Posterior cingulate gyrus (tissue), 11 donors: ENCODE measurements around the gene FGF14.
"Not testable (repeated sequence)": the region's sequence is repeated elsewhere in the genome, so short reads cannot be mapped to it uniquely, and the experiment has no call there.

Experiments used
- DNase-seq, 10 donors: peaks; one replicate each; pipeline versions ENCODE4 v3.0.0 to v3.0.0-alpha.2; 2020 to 2021; ENCODE audit warnings: mixed read lengths in 3 of 10
- intact Hi-C: fragments of 100-400 bp; cut with DNase I; formaldehyde crosslinking; loops from one replicate; pipeline ENCODE4 v1.15.1; 2023

The FGF14 gene

GRCh38 chr13:102071711-102072110 lies 330.1 kb downstream of the FGF14 start:
- no peak for DNase-seq
- intact Hi-C loops, result no loop called here

DNA sequence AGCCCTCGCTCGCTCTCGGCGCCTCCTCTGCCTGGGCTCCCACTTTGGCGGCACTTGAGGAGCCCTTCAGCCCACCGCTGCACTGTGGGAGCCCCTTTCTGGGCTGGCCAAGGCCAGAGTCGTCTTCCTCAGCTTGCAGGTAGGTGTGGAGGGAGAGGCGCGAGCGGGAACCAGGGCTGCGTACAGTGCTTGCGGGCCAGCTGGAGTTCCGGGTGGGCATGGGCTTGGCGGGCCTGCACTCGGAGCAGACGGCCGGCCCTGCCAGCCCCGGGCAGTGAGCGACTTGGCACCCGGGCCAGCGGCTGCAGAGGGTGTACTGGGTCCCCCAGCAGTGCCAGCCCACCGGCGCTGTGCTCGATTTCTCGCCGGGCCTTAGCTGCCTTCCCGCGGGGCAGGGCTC lies 333.5 kb downstream of the FGF14 start:
- intact Hi-C loops, result not testable (repeated sequence)
- DNase-seq, result peak in 1 of 10 donors; percentile 55

- intact Hi-C loops, result no loop called here
- DNase-seq, result no peak
Observed at GRCh38 chr13:102055090-102055779, 346.6 kb downstream of the FGF14 start.

DNA sequence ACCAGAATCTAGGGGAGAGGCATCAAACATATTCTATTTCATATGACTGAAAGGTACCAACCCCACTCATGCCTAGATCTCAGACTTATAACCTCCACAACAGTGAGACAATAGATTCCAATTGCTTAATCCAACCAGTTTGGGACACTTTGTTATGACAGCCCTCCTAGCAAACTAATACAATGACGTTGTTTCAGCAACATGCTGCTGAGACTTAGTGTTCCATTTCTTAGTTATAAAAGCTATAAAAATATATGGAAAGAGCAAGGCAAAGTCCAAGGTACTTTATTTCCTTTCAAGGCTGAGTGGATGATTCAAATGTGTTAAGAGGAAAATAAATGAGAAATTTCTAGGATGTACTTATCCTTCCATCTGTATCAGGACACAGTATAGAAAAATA lies 352.0 kb downstream of the FGF14 start:
- intact Hi-C loops, result no loop called here
- DNase-seq, result no peak

DNA sequence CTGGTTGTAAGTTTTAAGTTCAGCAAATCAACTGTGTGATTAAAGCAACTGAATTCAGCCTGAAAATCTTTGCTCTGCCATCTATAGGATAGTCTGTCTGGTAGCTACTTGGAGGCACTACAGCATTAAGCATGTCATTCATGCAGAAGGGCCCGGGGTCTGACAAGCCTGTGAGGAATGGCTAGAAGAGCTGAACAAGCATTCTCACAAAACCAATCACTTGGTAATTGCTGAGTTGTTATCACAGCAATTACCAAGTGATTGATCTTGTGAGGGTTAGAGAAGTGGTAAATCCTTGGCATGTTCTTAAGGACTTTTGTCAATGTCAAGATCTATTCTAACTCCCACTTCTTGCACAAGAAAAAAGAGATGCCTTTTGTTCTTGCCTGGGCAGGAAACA lies 356.1 kb downstream of the FGF14 start:
- no peak for DNase-seq
- intact Hi-C loops, result no loop called here

DNA sequence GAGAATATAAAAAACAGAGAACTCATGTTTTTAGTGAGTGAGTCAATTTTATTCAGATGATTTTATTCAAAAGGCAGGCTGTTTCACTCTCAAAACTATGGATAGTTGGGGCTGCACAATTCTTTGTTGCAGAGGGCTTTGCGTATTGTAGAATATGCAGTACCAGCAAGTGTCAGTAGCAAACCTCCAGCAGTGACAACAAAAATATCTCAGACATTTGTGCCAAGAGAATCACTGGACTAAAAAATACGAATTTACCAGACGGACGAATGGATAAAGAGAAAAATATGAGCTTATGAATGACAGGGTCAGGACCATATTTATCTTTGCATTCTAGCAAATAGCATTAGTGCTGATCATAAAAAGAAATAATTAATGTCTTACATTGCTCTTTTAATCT lies 359.1 kb downstream of the FGF14 start:
- intact Hi-C loops, result no loop called here
- no peak for DNase-seq

- intact Hi-C loops, result no loop called here
Observed at GRCh38 chr13:102041544-102041943, 360.3 kb downstream of the FGF14 start.

DNA sequence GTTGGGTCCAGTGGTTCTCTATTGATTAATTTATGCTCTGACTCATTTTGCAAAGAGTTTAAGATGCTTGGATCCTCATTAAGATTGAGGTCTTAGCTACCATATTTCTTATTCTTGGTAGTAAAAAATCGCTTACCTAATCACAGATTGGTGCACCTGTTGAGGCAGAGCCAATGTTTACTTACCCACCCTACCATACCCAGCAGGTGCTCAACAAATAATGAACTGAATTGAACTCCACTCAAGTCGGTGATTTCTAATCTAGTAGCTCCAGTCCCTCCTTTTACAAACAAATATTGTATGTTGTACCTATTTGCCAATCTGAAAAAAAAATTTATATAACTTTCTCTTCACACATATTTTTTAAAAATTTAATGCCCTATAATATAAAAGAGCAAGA lies 361.0 kb downstream of the FGF14 start:
- intact Hi-C loops, result no loop called here

More at GRCh38 chr13:102041544-102041943, 360.3 kb downstream of the FGF14 start:
- no peak for DNase-seq

DNA sequence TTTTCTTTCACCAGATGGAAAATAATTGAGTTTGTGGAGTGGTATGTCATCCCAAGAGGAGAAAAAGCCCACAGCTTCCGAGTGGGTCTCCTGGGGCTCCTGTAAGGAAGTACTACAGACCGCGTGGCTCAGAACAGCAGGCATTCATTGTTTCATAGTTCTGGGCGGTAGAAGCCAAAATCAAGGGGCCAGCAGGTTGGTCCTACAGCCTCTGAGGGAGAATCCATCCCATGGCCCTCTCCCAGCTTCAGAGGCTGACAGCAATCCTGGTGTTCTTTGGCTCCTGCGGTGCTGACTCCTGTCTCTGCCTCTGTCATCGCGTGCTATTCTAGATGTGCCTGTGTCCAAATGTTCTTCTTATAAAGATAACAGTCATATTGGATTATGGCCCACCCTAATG lies 362.6 kb downstream of the FGF14 start:
- DNase-seq, result no peak
- intact Hi-C loops, result no loop called here

More for the DNA sequence above, 361.0 kb downstream of the FGF14 start:
- DNase-seq, result no peak

DNA sequence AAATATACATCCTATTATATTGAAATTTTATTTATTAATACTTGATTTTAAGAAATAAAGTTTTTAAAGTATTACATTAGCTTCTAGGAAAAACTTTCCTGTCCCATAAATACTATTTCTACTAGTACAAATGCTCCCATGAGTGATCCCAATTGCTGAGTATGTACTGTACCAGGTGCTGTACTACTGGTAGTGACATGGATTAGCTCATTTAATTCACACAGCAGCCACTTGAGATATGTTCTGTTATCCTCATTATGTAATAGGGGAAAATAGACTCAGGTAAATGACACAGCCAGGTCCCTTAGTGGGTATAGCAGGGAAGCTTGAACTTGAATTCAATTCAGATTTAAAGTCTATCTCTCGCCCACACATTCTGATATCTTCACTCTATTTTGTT lies 363.1 kb downstream of the FGF14 start:
- intact Hi-C loops, result no loop called here

DNA sequence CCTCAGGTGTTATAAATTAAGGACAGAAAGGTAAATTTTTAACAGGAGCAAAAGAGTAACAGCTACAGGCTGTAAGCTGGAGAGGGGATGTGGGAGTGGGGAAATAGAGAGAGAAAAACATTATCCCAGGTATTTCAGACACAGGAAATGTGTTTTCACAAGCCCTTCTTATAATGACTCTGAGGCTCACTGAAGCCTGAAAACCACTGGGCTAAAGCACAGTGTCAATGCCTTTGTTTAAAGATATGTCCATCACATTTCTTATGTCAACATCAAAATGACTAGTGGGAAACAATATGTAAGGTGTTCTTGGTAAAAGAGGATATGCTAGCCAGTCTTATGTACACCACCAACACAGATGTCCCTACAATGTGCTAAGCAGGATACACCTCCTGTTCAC lies 365.9 kb downstream of the FGF14 start:
- intact Hi-C loops, result no loop called here
- no peak for DNase-seq

More for the DNA sequence above, 363.1 kb downstream of the FGF14 start:
- no peak for DNase-seq

- intact Hi-C loops, result no loop called here
- DNase-seq, result no peak
Observed at GRCh38 chr13:102033857-102034331, 368.0 kb downstream of the FGF14 start.

DNA sequence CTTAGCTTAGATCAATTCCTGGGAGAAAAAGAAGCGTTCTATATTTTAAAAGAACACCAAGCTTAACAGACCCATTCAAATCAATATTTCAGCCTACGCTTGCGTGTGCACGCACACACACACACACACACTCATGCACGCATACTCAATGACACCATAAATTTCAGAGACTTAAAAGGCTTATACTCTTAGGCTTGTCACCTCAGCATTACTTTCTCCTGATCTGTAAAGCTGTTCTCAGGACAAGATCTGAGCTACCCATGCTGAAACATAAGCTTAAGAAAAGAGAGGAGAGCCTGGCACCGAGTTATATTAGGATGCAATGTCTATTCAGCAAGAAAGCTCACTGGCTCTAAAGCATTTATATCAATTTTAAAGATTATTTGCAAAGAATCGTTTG lies 368.5 kb downstream of the FGF14 start:
- DNase-seq, result no peak
- intact Hi-C loops, result no loop called here

- no peak for DNase-seq
- intact Hi-C loops, result no loop called here
Observed at GRCh38 chr13:102028868-102029267, 373.0 kb downstream of the FGF14 start.

DNA sequence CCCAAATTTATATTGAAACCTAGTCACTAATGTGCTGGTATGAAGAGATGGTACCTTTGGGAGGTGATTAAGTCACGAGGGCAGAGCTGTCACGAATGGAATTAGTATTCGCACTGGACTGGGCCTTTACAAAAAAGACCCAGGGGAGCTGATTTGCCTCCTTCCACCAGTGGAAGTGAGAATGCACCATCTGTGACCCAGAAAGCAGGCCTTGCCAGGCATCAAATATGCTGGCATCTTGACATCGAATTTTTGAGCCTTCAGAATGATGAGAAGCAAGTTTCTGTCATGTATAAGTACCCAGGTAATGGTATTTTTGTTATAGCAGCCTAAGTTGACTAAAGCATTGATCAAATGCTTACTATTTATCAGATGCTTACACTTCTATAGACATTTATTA lies 373.6 kb downstream of the FGF14 start:
- intact Hi-C loops, result no loop called here
- no peak for DNase-seq

DNA sequence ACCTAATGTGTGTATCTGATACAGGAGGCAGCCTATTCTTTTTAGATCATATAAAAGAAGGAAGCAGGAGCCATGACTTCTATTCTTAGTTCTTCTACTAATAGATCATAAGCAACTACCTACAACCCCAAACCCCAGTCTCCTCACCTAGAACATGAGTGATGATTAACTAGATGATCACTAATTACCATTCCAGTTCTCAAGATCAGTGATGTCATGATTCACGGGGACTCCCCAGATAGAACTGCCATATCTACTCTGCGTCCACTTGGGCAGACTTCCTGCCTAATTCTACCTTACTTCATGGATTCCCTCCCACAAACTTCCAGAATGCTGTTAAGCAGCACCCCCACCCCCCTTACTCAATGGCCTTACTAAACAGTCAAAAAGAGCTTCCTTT lies 380.1 kb downstream of the FGF14 start:
- intact Hi-C loops, result no loop called here
- no peak for DNase-seq

DNA sequence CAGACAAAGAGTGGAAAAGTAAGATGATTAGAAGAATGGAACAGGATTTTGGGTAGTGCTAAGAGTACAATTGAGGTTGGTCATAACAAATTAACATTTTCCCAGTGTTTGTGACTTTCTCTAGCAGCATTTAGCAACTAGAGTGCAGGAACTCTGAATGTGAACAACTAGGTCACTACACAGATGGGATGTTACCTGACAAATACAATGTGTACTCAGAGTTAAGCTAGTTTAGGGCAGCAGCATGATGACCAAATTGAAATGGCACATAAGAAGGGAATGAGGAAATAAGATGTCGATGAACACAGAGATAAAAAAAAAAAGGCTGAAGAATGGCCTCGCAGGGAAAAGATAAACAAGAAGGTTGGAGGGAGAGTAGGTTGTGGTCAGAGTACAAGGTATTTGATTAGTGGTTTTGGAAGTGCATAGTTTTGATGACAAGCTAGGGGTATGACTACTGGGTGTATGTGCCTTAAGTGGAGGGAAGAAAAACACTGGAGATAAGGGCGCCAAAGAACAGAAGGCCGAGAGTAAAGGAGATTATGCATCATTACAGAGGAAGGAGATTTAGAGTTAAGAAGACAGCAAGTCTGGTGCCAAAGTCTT lies 381.1 kb downstream of the FGF14 start:
- DNase-seq, result no peak
- intact Hi-C loops, result no loop called here

GRCh38 chr13:102018716-102019115 lies 383.1 kb downstream of the FGF14 start:
- no peak for DNase-seq
- intact Hi-C loops, result no loop called here

- DNase-seq, result no peak
- intact Hi-C loops, result no loop called here
Observed at GRCh38 chr13:102017248-102017647, 384.6 kb downstream of the FGF14 start.

DNA sequence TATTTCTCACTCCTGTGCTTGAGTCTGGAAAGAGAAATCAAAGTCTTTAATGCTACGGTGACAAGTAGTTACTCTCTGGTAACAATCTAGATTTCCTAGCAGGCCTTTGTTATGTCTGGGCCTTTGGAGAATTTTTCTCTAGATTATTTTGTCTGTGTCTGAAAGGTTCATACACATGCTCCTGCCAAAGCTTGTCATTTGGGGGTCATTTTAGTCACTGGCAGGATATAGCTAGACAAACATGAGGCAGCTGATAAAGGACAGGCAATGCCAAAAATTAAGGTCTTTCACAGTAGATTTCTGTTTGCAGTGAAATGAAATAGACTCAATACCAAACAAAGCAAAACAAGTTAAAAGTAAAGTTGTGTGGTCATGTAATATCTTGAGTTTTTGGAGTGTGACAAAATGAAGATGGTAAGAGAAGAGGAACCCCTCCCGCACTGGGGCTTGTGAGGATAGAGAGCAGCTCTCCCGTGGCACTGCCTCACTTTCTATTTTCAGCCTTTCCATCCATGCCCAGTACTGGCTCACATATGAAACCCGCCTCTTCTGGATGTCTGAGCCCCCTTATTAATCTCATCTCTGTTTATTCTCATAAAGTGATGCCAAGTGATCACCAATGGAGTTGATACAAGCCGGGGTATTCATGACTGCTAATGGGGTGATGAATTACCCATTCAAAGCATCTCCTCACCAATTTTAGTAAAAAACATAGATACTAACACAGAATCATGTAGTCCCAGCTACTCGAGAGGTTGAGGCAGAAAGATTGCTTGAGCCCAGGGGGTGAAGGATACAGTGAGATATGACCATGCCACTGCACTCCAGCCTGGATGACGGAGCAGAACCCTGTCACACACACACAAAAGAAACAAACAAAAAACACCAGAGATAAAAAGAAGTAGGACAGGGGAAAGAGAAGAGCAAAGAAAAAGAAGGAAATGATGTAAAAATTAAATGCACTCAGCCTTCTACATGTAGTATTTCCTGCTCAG lies 389.3 kb downstream of the FGF14 start:
- peak in 1 of 10 donors; percentile 17 for DNase-seq
- intact Hi-C loops, result no loop called here

- intact Hi-C loops, DNase-seq: not testable (repeated sequence)
Observed at GRCh38 chr13:102011455-102011854, 390.4 kb downstream of the FGF14 start.
